Measurements from ENCODE around the gene POLR1B. TPM values are rescaled to one million over a fixed set of nuclear protein-coding genes. Genes with fewer than 3 reads are reported as not detected.
"Not testable (repeated sequence)": the region's sequence is repeated elsewhere in the genome, so short reads cannot be mapped to it uniquely, and the experiment has no call there.

Gene POLR1B
- polyA plus RNA-seq, 1 experiment, result 12.4 TPM

GRCh38 chr2:112520234-112520783, 22.0 kb upstream of the POLR1B start:
- POLR2A ChIA-PET, result no interaction called here
- H3K27me3 ChIP-seq (ENCODE audit: control insufficient read depth, insufficient read depth, low read length), result no peaks in the 10 kb centered on the region
- CTCF ChIA-PET, result no interaction called here
- no peak for TF ChIP-seq CTCF (IDR thresholded peaks at IDR 0.05; ENCODE audit: low read depth, low read length)
- no peaks in the 10 kb centered on the region for H3K9me3 ChIP-seq (ENCODE audit: control insufficient read depth, insufficient read depth, low read length)
- H3K4me3 ChIP-seq (ENCODE audit: low read depth, low read length), result no peak overlapping the region
- no peak for DNase-seq (ENCODE audit: low read depth, low spot score)
- H3K27ac ChIP-seq (ENCODE audit: low read depth, low read length), result no peak overlapping the region

- TF ChIP-seq CTCF (IDR thresholded peaks at IDR 0.05; ENCODE audit: low read depth, low read length), result no peak
- DNase-seq (ENCODE audit: low read depth, low spot score), result no peak
- Histone ChIP-seq H3K9me3 (ENCODE audit: control insufficient read depth, insufficient read depth, low read length) (no peaks in the 10 kb centered on the region), H3K27me3 (ENCODE audit: control insufficient read depth, insufficient read depth, low read length) (no peaks in the 10 kb centered on the region), H3K27ac (ENCODE audit: low read depth, low read length) (no peak overlapping the region), H3K4me3 (ENCODE audit: low read depth, low read length) (no peak overlapping the region)
- POLR2A ChIA-PET, result no interaction called here
- CTCF ChIA-PET, result no interaction called here
Measured at GRCh38 chr2:112523291-112523777, 18.9 kb upstream of the POLR1B start.

- CTCF ChIA-PET; POLR2A ChIA-PET; H3K4me3 ChIP-seq (ENCODE audit: low read depth, low read length); DNase-seq (ENCODE audit: low read depth, low spot score); H3K27ac ChIP-seq (ENCODE audit: low read depth, low read length); H3K9me3 ChIP-seq (ENCODE audit: control insufficient read depth, insufficient read depth, low read length); H3K27me3 ChIP-seq (ENCODE audit: control insufficient read depth, insufficient read depth, low read length): not testable (repeated sequence)
Measured at GRCh38 chr2:112524276-112524675, 18.0 kb upstream of the POLR1B start.

GRCh38 chr2:112528541-112528940, 13.7 kb upstream of the POLR1B start:
- Histone ChIP-seq H3K27me3 (ENCODE audit: control insufficient read depth, insufficient read depth, low read length) (no peaks in the 10 kb centered on the region), H3K4me3 (ENCODE audit: low read depth, low read length) (no peak overlapping the region), H3K27ac (ENCODE audit: low read depth, low read length) (no peak overlapping the region), H3K9me3 (ENCODE audit: control insufficient read depth, insufficient read depth, low read length) (no peaks in the 10 kb centered on the region)
- CTCF ChIA-PET, result no interaction called here
- POLR2A ChIA-PET, result no interaction called here
- no peak for TF ChIP-seq CTCF (IDR thresholded peaks at IDR 0.05; ENCODE audit: low read depth, low read length)
- no peak for DNase-seq (ENCODE audit: low read depth, low spot score)

- Histone ChIP-seq H3K4me3 (ENCODE audit: low read depth, low read length) (no peak overlapping the region), H3K27me3 (ENCODE audit: control insufficient read depth, insufficient read depth, low read length) (no peaks in the 10 kb centered on the region), H3K27ac (ENCODE audit: low read depth, low read length) (no peak overlapping the region), H3K9me3 (ENCODE audit: control insufficient read depth, insufficient read depth, low read length) (no peaks in the 10 kb centered on the region)
- ChIA-PET POLR2A (no interaction called here), CTCF (no interaction called here)
- TF ChIP-seq CTCF (IDR thresholded peaks at IDR 0.05; ENCODE audit: low read depth, low read length), result no peak
- no peak for DNase-seq (ENCODE audit: low read depth, low spot score)
Measured at GRCh38 chr2:112529757-112530156, 12.5 kb upstream of the POLR1B start.

GRCh38 chr2:112530728-112531127, 11.5 kb upstream of the POLR1B start:
- CTCF ChIA-PET, result no interaction called here
- Histone ChIP-seq H3K4me3 (ENCODE audit: low read depth, low read length) (no peak overlapping the region), H3K27ac (ENCODE audit: low read depth, low read length) (no peak overlapping the region), H3K9me3 (ENCODE audit: control insufficient read depth, insufficient read depth, low read length) (no peaks in the 10 kb centered on the region), H3K27me3 (ENCODE audit: control insufficient read depth, insufficient read depth, low read length) (no peaks in the 10 kb centered on the region)
- POLR2A ChIA-PET, result no interaction called here
- DNase-seq (ENCODE audit: low read depth, low spot score), result no peak
- TF ChIP-seq CTCF (IDR thresholded peaks at IDR 0.05; ENCODE audit: low read depth, low read length), result no peak

Data from AG04450 (cell line).